ENCODE data around the gene TNFAIP8L3.

Gene TNFAIP8L3

DNA sequence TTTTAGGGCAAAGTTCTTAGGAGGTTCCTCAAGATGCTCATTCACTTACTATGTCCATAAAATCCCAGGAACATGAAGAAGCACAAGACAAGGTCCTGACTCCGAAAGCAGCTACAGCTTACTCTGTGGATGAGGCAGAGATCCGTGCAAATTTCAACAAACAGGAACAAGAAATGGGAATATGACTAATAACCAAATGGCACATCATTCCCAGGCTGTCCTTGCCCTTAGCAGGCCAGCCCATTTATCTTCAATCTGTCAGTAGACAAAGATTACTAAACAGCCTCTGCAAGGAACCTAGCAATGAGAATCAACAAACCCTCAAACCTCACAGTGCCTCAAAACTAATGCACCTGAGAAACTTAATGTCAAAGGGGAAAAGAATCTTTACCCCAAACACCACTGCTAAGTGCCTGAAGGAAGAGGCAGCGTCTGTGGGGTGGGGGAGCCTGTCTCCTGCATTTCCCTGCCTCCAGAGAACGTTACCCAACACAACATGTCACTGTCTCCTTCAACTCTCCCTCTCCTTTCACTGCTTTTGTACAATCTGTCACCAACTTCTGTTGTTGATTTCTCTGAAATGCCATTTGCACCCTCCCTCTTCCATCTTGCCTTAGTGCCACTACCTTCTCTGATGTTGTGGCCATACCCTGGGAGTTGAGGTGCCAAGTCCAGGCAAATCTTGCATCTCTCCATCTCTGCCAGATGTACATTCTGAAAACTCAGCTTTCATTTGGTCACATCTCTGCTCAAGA, 4.8 kb downstream of the TNFAIP8L3 start:
- DNase-seq (ENCODE audit: low read depth in 2 of 2): no peak

DNA sequence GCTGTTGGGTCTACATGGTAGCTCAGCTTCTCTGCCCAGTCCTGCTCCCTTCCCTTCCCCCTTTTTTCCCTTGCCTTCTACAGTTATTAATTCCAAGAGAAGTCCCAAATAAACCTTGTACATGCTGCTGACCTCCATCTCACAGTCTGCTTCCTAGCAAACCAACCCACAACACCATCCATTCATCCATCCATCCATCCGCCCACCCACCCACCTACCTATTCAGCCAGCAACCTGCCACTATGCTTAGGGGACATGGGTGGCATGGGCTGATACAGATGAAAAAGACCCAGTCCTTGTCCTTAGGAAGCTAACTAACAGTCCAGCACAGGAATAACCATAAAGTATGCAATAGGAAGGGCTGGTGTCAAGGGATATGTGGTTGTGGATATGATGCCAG, 5.7 kb downstream of the TNFAIP8L3 start:
- DNase-seq (ENCODE audit: low read depth in 2 of 2): no peak

DNA sequence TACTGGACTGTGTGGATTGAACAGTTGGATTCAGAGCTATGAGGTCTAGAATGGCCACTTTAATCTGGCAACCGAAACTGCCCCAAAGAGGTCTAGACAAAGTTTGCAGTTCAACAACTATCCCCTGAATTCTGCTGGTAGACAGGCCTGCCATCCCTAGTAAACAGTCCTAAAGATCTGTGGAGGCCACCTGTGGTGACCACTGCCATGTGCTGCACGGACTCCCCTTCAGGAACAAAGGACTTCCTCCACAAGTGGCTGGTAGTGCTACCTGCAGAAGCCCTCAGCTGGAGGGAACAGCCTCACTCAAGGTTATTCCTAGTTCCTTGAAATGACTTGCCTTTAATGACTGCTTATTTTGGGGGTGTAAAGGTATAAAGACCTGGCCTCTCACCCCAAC, 6.1 kb downstream of the TNFAIP8L3 start:
- no peak for DNase-seq (ENCODE audit: low read depth in 2 of 2)

DNA sequence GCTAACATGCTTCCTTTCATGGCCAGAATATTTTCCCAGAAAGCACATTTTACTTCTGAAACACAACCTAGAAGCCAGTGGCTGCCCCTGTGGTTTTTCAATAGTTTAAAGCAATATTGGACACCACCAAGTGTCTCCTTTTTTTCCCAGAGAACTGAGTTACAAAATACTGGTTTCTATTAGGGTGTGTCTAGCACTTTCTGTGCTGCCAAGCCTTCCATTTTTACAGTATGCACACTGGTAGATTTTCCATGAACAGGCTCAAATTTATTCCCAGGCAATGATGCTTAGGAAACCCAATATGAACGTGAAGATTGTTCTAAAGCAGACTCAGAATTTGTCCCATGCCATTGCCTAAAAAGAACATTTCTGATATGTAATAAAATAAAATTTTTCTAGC, 7.2 kb downstream of the TNFAIP8L3 start:
- DNase-seq (ENCODE audit: low read depth in 2 of 2): no peak

DNA sequence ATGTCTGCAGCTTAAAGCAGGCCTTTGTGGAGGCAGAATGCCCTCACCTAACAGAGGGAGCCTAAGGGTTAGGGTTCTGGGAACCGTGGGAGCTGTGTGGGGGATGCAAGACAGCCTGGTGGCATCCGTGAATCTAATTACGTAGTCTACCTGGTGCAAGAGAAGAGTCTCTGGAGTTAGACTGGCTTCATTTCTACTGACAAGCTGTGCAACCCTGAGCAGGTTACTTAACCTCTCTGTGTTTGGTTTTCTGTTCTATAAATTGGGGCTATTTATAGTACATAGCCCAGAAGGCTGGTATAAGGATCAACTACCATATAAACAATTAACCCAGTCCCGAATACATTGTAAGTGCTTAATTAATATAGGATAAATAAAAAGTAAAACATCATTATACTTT, 8.3 kb downstream of the TNFAIP8L3 start:
- no peak for DNase-seq (ENCODE audit: low read depth in 2 of 2)

DNA sequence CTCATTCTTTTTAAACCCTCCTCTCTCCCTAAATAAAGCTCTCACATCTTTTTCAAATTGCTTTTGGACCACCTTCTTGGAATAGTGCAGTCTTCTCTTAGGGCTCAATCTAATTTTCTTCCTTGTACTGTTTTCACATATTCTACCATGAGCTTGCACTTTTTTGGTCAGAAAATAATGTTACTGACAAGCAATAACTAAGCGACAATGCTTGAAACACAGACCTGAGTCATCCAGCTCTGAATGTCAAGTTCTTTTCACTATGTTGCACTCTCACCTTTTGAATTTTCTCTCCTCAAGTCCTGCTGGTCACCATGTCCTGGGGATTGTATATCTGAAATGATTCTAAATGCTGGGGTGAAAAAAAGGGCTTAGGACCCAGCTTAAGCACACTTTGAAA, 8.9 kb downstream of the TNFAIP8L3 start:
- DNase-seq (ENCODE audit: low read depth in 2 of 2): no peak

DNA sequence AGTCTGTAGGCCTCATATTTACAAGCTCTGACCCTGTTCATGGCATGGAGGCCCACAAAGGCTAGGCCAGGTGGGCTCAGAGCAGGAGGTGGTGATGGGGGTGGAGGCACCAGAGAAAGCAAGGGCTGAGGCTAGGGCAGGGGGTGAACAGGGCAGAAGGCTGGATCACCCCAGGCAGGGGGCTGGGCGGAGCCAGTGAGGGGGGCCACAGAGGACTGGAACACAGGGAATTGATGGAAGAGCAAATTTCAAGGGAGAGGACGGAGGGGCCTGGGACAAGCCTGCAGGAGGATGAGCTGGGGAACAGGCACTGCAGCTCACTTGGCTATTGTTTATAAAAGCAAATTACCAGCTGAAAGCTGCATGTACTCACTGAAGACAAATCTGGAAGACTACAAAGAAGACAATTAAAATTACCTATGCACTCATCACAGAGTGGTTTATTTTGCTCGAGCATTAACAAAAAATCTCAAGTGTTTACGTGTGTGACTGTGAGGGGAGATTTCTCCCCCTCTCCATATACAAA, 11.0 kb downstream of the TNFAIP8L3 start:
- DNase-seq (ENCODE audit: low read depth in 2 of 2): no peak

DNA sequence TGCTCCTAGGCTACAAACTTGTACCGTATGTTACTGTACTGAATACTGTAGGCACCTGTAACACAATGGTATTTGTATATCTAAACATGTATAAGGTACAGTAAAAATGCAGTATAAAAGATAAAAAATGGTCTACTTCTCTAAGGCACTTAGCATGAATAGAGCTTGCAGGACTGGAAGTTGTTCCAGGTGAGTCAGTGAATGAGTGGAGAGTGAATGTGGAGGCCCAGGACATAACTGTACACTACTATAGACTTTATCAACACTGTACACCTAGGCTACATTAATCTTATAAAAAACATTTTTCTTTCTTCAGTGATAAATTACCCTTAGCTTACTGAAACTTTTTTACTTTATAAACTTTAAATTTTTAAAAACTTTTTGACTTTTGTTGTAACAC, 12.5 kb downstream of the TNFAIP8L3 start:
- DNase-seq (ENCODE audit: low read depth in 2 of 2): no peak

DNA sequence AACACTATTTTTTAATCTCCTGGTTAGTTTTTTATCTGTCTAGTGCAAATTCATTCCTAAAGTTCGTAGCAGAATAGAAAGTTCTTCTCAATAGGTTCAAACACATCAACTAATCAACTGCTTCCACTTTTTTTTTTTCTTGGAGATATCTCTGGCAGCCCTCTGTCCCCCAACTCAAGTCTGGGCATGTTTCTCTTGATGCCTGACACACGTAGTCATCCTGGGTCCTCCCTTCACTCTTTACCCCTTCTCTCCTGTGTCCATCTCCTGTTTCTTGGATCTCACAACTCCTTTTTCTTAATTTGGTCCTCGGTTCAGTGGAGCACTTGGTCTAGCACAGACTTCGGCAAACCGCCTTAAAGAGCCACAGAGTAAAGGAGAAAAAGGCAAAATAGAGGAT, 14.4 kb downstream of the TNFAIP8L3 start:
- no peak for DNase-seq (ENCODE audit: low read depth in 2 of 2)

DNA sequence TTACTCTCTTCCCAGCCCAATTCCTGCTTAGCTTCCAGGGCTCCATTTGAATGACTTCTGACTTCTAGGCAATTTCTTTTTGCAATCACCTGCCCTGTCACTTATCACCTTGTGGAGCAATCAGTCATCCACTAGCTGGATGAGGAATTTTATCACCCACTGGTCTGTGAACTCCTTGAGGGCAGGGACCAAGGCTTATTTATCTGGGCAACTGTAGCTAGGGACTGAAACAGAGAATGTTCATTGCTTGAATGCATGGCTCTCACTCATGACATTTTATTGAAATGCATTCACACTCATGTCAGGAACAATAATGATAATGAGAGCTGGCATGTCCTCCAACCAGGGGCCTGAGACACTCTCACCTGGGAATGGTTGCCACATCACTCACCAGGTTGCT, 15.5 kb downstream of the TNFAIP8L3 start:
- no peak for DNase-seq (ENCODE audit: low read depth in 2 of 2)

DNA sequence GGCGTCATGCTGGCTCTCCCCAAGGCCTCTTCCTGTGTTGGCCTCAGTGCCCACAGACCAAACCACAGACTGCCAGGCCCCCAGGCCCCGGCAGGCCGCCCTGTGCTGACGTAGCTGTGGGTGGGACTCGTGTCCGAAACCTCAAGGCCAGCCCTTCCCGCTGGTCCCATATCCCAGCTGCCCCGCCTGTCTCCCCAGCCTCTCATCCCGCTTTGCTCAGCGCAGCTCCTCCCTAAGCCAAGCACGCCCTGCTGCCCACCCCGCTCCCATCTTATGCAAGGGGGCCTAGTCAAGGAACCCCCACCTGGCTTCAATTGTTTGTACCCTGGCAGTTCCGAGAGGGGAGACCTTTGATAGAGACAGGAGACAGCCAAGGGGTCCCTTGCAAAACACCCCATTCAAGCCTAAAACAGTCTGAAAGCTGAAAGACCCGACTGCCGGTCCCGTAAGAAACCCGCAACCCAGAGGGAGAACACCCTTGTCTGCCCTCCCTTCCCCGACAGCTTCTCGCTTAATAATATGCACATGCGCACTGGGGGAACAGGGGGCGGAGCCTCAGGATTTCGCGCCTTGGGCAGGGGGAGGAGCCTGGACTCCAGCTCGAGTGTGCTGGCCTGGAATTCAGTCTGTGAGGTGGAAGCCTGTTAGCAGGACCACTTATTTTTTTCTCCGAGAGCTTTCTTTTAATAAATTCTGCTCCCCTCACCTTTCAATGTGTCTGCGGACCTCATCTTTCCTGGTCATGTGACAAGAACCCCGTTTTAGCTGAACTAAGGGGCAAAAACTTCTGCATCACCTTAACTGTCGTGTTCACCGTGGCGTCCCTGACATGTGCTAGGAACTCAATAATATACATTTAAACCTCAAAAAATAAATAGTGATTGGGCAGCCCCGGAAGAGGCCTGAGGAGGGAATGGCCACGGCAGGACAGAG, 17.2 kb downstream of the TNFAIP8L3 start:
- DNase-seq (ENCODE audit: low read depth in 2 of 2): peak; percentile 34 to 60

DNA sequence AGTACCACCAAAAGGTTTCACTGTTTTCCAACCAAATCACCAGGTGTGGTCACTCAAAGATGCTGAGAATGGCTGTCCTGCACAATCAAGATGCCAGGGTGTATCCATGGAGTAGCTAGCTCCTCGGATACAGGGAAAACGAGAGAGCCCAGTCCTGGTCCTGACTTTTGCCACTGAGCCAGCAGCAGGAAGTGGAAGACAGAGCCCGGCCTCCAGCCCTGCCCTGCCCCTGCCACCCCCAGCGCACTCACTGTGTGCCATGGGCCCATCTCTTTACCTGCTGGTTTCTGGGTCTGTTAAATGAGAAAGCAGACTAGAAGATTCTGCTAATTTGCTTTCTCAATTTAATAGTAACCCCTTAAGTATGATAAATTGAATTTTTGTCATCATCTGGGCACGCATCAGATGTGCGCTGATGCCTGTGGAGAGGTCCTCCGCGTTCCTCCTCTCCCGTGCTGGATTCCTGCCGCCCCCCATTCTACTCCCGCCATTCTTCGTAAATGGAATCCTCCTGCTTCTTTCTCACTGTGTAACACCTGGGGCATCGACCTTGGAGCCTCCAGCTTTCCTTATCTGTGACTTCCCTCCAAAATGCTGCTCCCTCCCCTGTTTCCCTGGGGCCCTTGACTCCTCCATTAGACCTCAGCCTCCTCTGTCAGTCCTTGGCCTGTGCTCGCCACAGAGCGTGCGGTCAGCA, 18.0 kb downstream of the TNFAIP8L3 start:
- no peak for DNase-seq (ENCODE audit: low read depth in 2 of 2)

DNA sequence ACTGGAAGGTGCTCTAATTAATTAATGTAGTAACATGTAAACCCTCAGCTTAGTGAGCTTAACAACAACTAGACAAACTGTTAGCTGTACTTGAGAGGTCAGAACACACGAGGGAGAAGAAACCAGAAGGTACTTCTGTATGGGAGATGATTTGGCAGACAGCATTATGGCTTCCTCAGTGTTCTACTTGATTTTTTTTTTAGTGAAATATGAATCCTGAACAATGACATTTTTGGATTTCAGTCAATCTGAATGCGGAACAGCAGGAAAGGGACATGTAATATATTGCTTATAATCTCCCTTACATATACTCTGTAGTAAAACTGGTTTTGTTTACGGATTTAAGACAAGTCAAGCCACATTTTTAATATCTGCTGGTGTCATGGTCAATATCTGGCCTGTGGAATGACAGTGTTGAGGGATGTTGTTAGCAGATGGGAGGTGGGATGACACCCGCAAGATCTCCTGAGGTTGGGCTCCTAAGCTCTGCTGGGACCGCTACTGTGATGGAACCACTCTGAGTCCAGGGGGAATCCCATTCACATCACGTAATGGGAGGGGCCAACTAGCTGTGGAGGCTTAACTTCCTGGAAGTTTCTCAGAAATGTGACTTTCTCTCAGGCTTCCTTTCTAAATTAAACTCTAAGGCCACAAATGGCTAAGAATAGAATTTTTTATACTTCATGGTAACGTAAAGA, 18.7 kb downstream of the TNFAIP8L3 start:
- DNase-seq (ENCODE audit: low read depth in 2 of 2): no peak

DNA sequence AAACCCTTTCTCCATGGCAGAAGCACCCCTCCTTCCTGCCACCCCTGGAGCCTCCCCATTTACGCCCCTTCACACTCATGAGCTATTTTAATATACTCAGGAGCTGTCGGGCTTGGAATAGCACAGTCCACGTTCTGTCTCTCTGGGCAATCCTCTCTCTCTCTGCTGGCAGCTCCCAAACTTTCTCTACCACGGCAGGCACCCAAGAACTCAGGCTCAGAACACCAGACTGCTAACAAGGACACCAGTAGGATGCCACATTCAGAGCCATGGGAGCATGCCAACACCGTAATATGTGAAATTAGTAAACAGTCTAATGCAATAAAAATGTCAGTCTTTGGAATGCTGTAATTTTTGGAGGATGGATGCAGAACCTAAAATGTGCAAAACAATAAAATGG, 19.3 kb downstream of the TNFAIP8L3 start:
- DNase-seq (ENCODE audit: low read depth in 2 of 2): no peak

DNA sequence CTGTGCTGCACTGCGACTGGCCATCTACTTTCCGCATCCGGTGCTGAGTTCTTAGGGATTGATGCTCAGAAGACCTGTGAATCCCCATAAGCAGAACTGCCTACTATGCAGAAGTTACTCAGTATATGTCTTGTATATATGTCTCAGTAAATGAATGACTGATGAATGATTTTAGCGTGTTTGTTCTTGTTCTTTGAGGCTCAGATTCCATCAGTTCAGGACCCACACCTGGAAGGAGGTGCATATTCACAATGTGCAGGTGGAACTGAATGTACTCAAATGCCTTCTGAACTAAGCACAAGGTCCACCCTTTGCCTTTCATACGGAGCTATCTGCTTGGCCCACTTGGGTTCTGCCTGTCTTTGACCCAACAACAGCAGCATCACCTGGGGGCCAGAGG, 19.8 kb downstream of the TNFAIP8L3 start:
- no peak for DNase-seq (ENCODE audit: low read depth in 2 of 2)

DNA sequence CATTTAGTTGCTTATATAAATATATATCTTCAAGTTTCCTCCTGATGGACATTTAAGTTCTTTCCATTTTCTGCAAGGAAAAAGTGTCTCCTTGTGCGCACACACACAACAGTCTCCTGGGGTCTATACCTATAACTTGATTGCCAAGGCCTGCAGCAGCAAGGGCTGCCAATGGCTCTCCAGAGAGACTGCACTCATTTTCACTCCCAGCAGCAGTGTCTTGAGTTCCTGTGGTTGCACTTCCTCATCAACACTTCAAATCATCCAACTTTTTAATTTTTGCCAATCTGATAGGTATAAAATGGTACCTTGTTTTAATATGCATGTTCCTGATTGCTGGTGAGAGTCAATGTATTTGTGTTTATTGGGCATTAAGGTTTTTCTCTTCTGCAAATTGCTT, 23.1 kb downstream of the TNFAIP8L3 start:
- no peak for DNase-seq (ENCODE audit: low read depth in 2 of 2)

DNA sequence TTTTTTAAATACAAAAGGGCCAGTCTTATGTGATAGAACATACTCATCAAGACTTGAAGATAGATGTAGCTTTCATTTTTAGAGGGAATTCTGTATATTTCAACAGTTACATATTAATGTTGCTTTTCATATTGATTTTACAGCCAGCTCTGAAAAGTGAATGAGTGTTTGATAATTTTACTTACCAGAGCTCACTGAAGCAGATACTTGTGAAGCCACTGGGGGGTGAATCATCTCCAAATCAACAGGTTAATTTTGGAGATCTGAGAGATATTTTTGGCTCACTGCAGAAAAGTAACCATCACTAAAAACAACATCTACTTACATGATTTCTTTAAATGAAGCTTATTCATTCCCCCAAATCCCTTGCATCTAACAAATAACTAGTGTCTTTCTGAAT, 24.7 kb downstream of the TNFAIP8L3 start:
- no peak for DNase-seq (ENCODE audit: low read depth in 2 of 2)

DNA sequence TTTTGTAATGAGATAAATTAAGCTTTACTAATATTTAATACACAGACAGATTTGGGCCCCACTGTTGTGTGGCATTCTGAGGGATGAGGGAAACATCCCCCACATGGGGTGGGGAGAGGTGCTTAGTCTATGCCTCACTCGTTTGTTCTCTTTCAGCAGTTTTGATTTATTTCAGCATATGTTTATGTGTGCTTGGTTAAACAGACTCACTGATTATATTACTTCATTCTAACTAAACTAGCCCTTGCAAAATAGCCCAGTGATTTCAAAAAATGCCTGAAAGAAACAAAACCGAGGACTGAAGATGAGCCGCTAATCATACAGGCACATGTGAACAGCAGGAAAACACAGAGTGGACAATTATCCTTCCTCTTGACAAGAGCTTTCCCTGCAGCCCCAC, 27.2 kb downstream of the TNFAIP8L3 start:
- no peak for DNase-seq (ENCODE audit: low read depth in 2 of 2)

DNA sequence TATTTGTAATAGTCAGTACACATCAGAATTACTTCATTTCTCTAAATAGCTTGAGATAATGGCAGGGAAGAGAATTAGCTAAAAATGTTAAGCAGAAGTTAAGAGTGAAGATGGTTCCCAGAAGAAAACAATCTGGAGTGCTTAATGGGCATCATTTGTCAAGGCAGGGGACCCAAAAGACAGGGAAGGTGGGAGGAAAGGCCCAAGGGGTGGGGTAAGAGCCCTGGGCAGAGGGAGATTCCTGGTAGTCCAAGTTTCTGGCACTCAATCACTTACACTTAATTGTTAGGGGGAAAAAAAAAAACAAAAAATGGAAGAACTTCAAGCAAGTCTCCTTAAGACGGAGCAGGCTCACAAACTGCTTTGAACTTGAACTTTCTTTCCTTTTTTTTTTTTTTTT, 28.9 kb downstream of the TNFAIP8L3 start:
- DNase-seq (ENCODE audit: low read depth in 2 of 2): no peak

DNA sequence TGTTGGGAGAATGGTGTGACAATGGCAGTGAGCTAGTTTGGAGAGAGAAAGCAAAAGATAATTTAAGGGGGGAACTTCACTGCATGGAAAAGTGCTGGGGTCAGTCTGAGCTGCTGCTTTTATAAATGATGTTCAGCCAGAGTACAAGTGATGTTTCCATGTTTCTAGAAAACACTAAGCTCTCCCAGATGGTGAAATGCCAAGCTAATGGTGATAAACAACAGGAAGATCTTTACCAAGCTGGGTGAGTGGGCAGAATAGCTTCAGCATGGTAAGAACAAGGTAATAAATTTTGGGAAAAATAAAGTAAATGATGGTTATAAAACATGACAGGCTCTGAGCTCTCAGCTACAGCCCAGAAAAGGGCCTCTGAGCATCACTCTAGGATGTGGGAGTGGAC, 29.4 kb downstream of the TNFAIP8L3 start:
- no peak for DNase-seq (ENCODE audit: low read depth in 2 of 2)

DNA sequence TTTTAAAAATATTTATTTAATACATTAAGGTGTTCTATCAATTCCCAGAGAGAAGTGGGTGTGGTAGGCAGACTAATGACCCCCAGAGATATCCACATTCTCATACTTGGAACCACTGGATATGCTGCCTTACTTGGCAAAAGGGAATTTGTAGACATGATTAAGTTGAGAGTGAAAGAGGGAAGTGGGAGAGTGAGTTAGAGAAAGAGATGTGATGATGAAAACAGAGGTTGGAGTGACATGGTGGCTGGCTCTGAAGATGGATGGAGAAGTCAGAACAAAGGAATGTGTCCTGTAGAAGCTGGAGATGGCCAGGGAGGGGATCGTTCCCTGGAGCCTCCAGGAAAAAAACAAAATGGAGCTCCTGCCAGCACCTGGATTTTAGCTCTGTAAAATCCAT, 32.0 kb downstream of the TNFAIP8L3 start:
- no peak for DNase-seq (ENCODE audit: low read depth in 2 of 2)
